Osteoblast (primary cell): ENCODE results near the gene CMSS1. TPM values are rescaled to one million over a fixed set of nuclear protein-coding genes. Genes with fewer than 3 reads are reported as not detected.

Experiments
- DNase-seq: peaks from one replicate; pipeline ENCODE4 v3.0.0; 2011; ENCODE audit warnings: low spot score, mixed read lengths; ENCODE audit not compliant: insufficient read length; ENCODE audit errors: missing footprints
- H2AFZ ChIP-seq: 2 replicates; pipeline ENCODE4 v1.6.0; 2011; ENCODE audit warnings: mild to moderate bottlenecking, low read length
- H3K27ac ChIP-seq: 2 replicates; pipeline ENCODE4 v1.5.1; 2011; ENCODE audit warnings: mild to moderate bottlenecking, low read depth, low read length, moderate library complexity
- H3K27me3 ChIP-seq: 2 replicates; pipeline ENCODE4 v1.6.0; 2012; ENCODE audit warnings: mild to moderate bottlenecking, control low read depth, inconsistent platforms, low read length, moderate library complexity; ENCODE audit not compliant: insufficient read depth
- H3K36me3 ChIP-seq: 2 replicates; pipeline ENCODE4 v1.5.1; 2011; ENCODE audit warnings: mild to moderate bottlenecking, low read length, control low read depth, moderate library complexity; ENCODE audit not compliant: insufficient read depth
- H3K4me1 ChIP-seq: 2 replicates; pipeline ENCODE4 v1.5.1; 2011; ENCODE audit warnings: mild to moderate bottlenecking, low read length, control low read depth, moderate library complexity; ENCODE audit not compliant: insufficient read depth
- H3K4me2 ChIP-seq: 2 replicates; pipeline ENCODE4 v1.6.0; 2011; ENCODE audit warnings: mild to moderate bottlenecking, low read length; ENCODE audit not compliant: insufficient read depth
- H3K4me3 ChIP-seq: fragments of 200-600 bp; sonication (generic); 3 replicates; pipeline ENCODE4 v1.5.1; 2012; ENCODE audit warnings: mild to moderate bottlenecking, low read length, inconsistent platforms; ENCODE audit not compliant: insufficient read depth
- H3K79me2 ChIP-seq: 2 replicates; pipeline ENCODE4 v1.6.0; 2012; ENCODE audit warnings: mild to moderate bottlenecking, low read length, control low read depth, inconsistent platforms; ENCODE audit not compliant: insufficient read depth
- H3K9me3 ChIP-seq: 2 replicates; pipeline ENCODE4 v1.5.1; 2011; ENCODE audit warnings: low read depth, low read length, control low read depth
- H4K20me1 ChIP-seq: 2 replicates; pipeline ENCODE4 v1.6.0; 2012; ENCODE audit warnings: mild to moderate bottlenecking, low read length, control low read depth; ENCODE audit not compliant: insufficient read depth
- total RNA-seq: library from RNA; depleted of rRNA; stranded (reverse); fragments of >200 nt; gene quantifications from 2 replicates; pipeline ENCODE4 v1.2.3, GENCODE V29; 2012
- TF ChIP-seq, protein P1 (sequence below): IDR thresholded peaks from 2 replicates; pipeline ENCODE4 v1.5.1; 2011; ENCODE audit warnings: mild to moderate bottlenecking, low read depth, low read length, moderate library complexity; ENCODE audit errors: extremely low read depth

Gene CMSS1
- total RNA-seq, 1 donor = 15.9 TPM

DNA sequence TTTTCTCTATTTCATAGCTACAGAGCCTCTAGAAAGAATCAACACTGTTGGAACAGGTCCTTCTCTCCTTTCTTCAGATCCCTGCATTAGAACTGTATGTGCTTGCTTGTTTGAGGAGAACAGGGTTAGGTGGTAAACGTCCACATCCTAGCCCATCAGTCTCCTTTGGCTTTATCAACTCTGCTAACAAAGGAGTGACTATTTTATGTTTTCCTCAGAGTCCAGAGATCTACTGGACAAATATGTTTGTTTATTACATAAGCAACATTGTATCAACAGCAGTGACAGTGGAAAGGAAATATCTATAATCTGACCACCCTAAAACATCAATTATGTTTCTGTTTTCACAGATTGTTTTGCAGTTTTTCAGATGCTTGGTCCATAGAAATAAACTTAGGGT, 39.6 kb downstream of the CMSS1 start:
- Histone ChIP-seq H3K9me3 (no peaks in the 10 kb centered on the region), H4K20me1 (no peaks in the 10 kb centered on the region), H3K27ac (no peak overlapping the region), H3K4me1 (peaks cover 49% of the 10 kb centered on the region), H3K4me3 (no peak overlapping the region), H3K27me3 (no peaks in the 10 kb centered on the region), H3K4me2 (no peak overlapping the region), H3K79me2 (peaks cover 62% of the 10 kb centered on the region), H3K36me3 (peaks cover 10% of the 10 kb centered on the region), H2AFZ (no peak overlapping the region)
- DNase-seq = no peak
- TF ChIP-seq, protein P1, sequence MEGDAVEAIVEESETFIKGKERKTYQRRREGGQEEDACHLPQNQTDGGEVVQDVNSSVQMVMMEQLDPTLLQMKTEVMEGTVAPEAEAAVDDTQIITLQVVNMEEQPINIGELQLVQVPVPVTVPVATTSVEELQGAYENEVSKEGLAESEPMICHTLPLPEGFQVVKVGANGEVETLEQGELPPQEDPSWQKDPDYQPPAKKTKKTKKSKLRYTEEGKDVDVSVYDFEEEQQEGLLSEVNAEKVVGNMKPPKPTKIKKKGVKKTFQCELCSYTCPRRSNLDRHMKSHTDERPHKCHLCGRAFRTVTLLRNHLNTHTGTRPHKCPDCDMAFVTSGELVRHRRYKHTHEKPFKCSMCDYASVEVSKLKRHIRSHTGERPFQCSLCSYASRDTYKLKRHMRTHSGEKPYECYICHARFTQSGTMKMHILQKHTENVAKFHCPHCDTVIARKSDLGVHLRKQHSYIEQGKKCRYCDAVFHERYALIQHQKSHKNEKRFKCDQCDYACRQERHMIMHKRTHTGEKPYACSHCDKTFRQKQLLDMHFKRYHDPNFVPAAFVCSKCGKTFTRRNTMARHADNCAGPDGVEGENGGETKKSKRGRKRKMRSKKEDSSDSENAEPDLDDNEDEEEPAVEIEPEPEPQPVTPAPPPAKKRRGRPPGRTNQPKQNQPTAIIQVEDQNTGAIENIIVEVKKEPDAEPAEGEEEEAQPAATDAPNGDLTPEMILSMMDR = no peak

DNA sequence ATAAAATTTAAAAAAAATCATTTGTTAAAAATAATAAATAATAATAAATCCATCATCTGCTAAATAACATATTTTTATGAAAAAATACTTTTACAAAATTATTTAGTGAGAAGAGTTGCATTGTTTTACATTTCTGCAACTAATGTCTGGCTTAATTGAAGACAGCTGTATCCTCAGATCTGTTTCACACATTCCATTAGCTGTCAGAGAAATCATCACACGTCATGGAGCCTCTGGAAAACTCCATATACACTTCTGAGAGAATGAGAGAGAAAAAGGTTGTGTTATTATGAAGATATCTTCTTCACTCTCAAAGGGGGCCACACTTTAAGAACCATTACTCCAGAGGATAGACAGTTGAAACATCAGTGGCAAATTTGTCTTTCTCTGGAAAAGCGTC, 40.8 kb downstream of the CMSS1 start:
- H3K27me3 ChIP-seq = no peaks in the 10 kb centered on the region
- peak overlapping the region; percentile 89 for H3K27ac ChIP-seq
- H3K4me2 ChIP-seq = no peak overlapping the region
- H3K4me3 ChIP-seq = no peak overlapping the region
- TF ChIP-seq, protein P1 = no peak
- no peaks in the 10 kb centered on the region for H4K20me1 ChIP-seq
- H2AFZ ChIP-seq = no peak overlapping the region
- H3K36me3 ChIP-seq = peaks cover 20% of the 10 kb centered on the region
- H3K4me1 ChIP-seq = peaks cover 55% of the 10 kb centered on the region
- no peak for DNase-seq
- H3K79me2 ChIP-seq = peaks cover 65% of the 10 kb centered on the region
- H3K9me3 ChIP-seq = no peaks in the 10 kb centered on the region

DNA sequence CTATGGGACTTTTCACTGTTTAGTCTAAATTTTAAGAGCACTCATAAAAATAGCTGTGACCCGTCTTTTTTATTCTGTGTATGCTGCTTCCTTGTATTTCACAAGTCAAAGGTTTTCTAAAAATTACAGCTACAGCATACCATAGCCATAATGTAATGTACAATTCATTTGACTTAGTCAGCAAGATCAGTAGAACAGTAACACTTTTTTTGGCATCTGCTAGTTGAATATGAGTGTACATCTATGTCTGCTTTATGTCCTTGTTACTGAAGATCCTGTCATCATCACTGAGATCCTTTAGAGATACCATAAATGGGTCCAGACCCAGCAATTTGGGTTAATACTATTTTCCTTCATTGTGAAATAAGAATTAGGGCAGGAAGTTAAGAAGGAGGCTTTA, 42.2 kb downstream of the CMSS1 start:
- Histone ChIP-seq H2AFZ (no peak overlapping the region), H3K9me3 (no peaks in the 10 kb centered on the region), H3K27me3 (no peaks in the 10 kb centered on the region), H3K4me3 (no peak overlapping the region), H3K4me2 (peak overlapping the region; percentile 44), H3K27ac (peak overlapping the region; percentile 89), H4K20me1 (no peaks in the 10 kb centered on the region), H3K4me1 (peaks cover 62% of the 10 kb centered on the region), H3K36me3 (peaks cover 27% of the 10 kb centered on the region), H3K79me2 (peaks cover 62% of the 10 kb centered on the region)
- TF ChIP-seq, protein P1 = no peak
- peak; percentile 29 for DNase-seq

DNA sequence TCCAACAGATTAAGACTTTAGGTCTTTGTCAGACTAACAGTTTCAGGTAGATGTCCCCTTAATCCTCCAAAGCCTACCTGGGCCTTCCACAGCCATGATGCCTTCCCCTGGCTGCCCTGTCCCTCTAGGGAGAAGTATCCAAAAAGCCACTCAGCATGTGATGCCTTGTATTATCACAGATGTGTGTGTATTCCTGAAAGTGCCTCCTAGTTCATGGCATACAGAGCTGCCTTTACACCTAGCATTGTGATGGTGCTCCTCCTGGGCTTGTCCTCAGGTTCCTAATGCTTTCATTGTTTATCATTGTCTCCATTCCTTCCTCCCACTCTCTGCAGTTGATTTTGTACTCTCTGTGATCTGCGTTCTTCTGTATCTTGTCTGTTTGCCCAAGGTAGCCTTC, 43.6 kb downstream of the CMSS1 start:
- Histone ChIP-seq H3K36me3 (peaks cover 29% of the 10 kb centered on the region), H3K4me1 (peaks cover 76% of the 10 kb centered on the region), H3K4me2 (no peak overlapping the region), H3K27me3 (no peaks in the 10 kb centered on the region), H4K20me1 (no peaks in the 10 kb centered on the region), H3K4me3 (no peak overlapping the region), H2AFZ (no peak overlapping the region), H3K27ac (peak overlapping the region; percentile 89), H3K9me3 (no peaks in the 10 kb centered on the region), H3K79me2 (peaks cover 53% of the 10 kb centered on the region)
- no peak for DNase-seq
- TF ChIP-seq, protein P1 = no peak
